ENCODE data around the gene ENTPD3.

DNA sequence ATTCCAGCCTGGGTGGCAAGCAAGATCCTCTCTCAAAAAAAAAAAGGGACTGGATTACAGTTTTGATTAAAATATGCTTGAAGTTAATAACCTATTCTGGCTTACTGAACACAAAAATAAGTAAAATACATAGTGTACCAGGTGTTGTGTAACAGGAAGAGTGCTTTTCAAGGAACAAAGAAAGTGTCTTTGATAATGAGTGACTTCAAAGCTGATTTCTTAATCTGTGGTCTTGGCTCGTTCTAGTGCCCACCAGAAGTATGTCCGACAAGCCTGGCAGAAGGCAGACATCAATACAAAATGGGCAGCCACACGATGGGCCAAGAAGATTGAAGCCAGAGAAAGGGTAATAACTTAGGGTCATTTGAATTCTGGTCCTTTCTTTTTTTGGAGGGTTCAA lies 74.2 kb downstream of the ENTPD3 start:
- TF ChIP-seq, protein P1, sequence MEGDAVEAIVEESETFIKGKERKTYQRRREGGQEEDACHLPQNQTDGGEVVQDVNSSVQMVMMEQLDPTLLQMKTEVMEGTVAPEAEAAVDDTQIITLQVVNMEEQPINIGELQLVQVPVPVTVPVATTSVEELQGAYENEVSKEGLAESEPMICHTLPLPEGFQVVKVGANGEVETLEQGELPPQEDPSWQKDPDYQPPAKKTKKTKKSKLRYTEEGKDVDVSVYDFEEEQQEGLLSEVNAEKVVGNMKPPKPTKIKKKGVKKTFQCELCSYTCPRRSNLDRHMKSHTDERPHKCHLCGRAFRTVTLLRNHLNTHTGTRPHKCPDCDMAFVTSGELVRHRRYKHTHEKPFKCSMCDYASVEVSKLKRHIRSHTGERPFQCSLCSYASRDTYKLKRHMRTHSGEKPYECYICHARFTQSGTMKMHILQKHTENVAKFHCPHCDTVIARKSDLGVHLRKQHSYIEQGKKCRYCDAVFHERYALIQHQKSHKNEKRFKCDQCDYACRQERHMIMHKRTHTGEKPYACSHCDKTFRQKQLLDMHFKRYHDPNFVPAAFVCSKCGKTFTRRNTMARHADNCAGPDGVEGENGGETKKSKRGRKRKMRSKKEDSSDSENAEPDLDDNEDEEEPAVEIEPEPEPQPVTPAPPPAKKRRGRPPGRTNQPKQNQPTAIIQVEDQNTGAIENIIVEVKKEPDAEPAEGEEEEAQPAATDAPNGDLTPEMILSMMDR (IDR thresholded peaks at IDR 0.05): no peak
- TF ChIP-seq EZH2phosphoT487 (IDR thresholded peaks at IDR 0.05): no peak

Measured in neural progenitor cell (in vitro differentiated cells).